Smooth muscle cell (in vitro differentiated cells): ENCODE measurements around the gene DTNB. TPM values are rescaled to one million over a fixed set of nuclear protein-coding genes. Genes with fewer than 3 reads are reported as not detected.

Experiments used
- DNase-seq: peaks from one replicate; lab custom pipeline; 2025; ENCODE audit not compliant: unreplicated experiment; lab: John Stamatoyannopoulos, UW
- H2AFZ ChIP-seq: fragments of 200-600 bp; sonication (generic); 2 replicates; pipeline ENCODE4 v1.6.0; 2016; ENCODE audit warnings: antibody characterized with exemption, low read depth, mild to moderate bottlenecking
- H3F3A ChIP-seq: fragments of 200-600 bp; sonication (generic); 2 replicates; pipeline ENCODE4 v1.6.0; 2017; ENCODE audit warnings: antibody characterized with exemption, low read depth
- H3K27ac ChIP-seq: fragments of 200-600 bp; sonication (generic); 2 replicates; pipeline ENCODE4 v1.5.1; 2016; ENCODE audit warnings: low read depth, mild to moderate bottlenecking
- H3K27me3 ChIP-seq: fragments of 200-600 bp; sonication (generic); 2 replicates; pipeline ENCODE4 v1.6.1; 2016; ENCODE audit warnings: low read depth, mild to moderate bottlenecking
- H3K36me3 ChIP-seq: fragments of 200-600 bp; sonication (generic); 2 replicates; pipeline ENCODE4 v1.5.1; 2016; ENCODE audit warnings: low read depth
- H3K4me1 ChIP-seq: fragments of 200-600 bp; sonication (generic); 2 replicates; pipeline ENCODE4 v1.5.1; 2016; ENCODE audit warnings: low read depth
- H3K4me2 ChIP-seq: fragments of 200-600 bp; sonication (generic); 2 replicates; pipeline ENCODE4 v1.6.0; 2016; ENCODE audit warnings: mild to moderate bottlenecking
- H3K4me3 ChIP-seq: fragments of 200-600 bp; sonication (generic); 2 replicates; pipeline ENCODE4 v1.5.1; 2016; ENCODE audit warnings: mild to moderate bottlenecking
- H3K79me2 ChIP-seq: fragments of 200-600 bp; sonication (generic); 2 replicates; pipeline ENCODE4 v1.6.0; 2016; ENCODE audit warnings: low read depth, mild to moderate bottlenecking
- H3K9ac ChIP-seq: fragments of 200-600 bp; sonication (generic); 2 replicates; pipeline ENCODE4 v1.6.0; 2016; ENCODE audit warnings: low read depth
- H3K9me3 ChIP-seq: fragments of 200-600 bp; sonication (generic); replicated peaks from 2 replicates; pipeline ENCODE4 v1.5.1; 2016; ENCODE audit warnings: low read depth
- H4K20me1 ChIP-seq: fragments of 200-600 bp; sonication (generic); 2 replicates; pipeline ENCODE4 v1.6.0; 2016; ENCODE audit warnings: low read depth
- CTCF ChIP-seq: fragments of 200-600 bp; sonication (generic); IDR thresholded peaks from 2 replicates; pipeline ENCODE4 v1.5.1; 2017; ENCODE audit warnings: borderline replicate concordance, mild to moderate bottlenecking, antibody characterized with exemption; ENCODE audit not compliant: insufficient read depth, poor library complexity, severe bottlenecking
- WGBS: methylation state at CpG from one replicate; pipeline ENCODE4 v1.1.7; 2016; ENCODE audit warnings: low lambda C conversion rate; 5-methylcytosine and 5-hydroxymethylcytosine counted together
- polyA plus RNA-seq: library from polyadenylated mRNA; unstranded; fragments of >200 nt; fragmentation: Nextera tagmentation; extraction: Ambion mirVana; gene quantifications from 2 replicates; pipeline ENCODE4 v1.2.1, GENCODE V29; 2016
- total RNA-seq: library from RNA; depleted of rRNA; stranded (reverse); fragments of >200 nt; gene quantifications from 2 replicates; pipeline ENCODE4 v1.2.3, GENCODE V29; 2014

The DTNB gene
- total and polyA plus RNA-seq, 2 experiments from 2014 or later = 4.9 to 5.4 TPM

- no peaks in the 10 kb centered on the region for H3K27me3 ChIP-seq
- H3K9ac ChIP-seq = no peak overlapping the region
- H2AFZ ChIP-seq = no peak overlapping the region
- H3K9me3 ChIP-seq = no peaks in the 10 kb centered on the region
- WGBS = 84% methylated on average over 3 of the region's 3 CpGs
- H4K20me1 ChIP-seq = no peaks in the 10 kb centered on the region
- H3K79me2 ChIP-seq = no peaks in the 10 kb centered on the region
- H3K36me3 ChIP-seq = no peaks in the 10 kb centered on the region
- TF ChIP-seq CTCF = no peak
- no peak for DNase-seq
- no peak overlapping the region for H3K4me2 ChIP-seq
- H3K27ac ChIP-seq = no peak overlapping the region
- no peaks in the 10 kb centered on the region for H3K4me1 ChIP-seq
- H3K4me3 ChIP-seq = no peak overlapping the region
- no peaks in the 10 kb centered on the region for H3F3A ChIP-seq
These were observed 167.2 kb downstream of the DTNB start for GRCh38 chr2:25506226-25506625.

GRCh38 chr2:25505622-25506021 is 167.8 kb downstream of the DTNB start:
- no peak overlapping the region for H3K27ac ChIP-seq
- DNase-seq = no peak
- H3K4me2 ChIP-seq = no peak overlapping the region
- no peaks in the 10 kb centered on the region for H3K27me3 ChIP-seq
- no peaks in the 10 kb centered on the region for H3K36me3 ChIP-seq
- H3K79me2 ChIP-seq = no peaks in the 10 kb centered on the region
- H2AFZ ChIP-seq = no peak overlapping the region
- H4K20me1 ChIP-seq = no peaks in the 10 kb centered on the region
- H3K4me1 ChIP-seq = no peaks in the 10 kb centered on the region
- no peak overlapping the region for H3K9ac ChIP-seq
- no peaks in the 10 kb centered on the region for H3F3A ChIP-seq
- 73% methylated on average over 2 of the region's 2 CpGs for WGBS
- H3K4me3 ChIP-seq = no peak overlapping the region
- TF ChIP-seq CTCF = no peak
- H3K9me3 ChIP-seq = no peaks in the 10 kb centered on the region

- Histone ChIP-seq H2AFZ (no peak overlapping the region), H3K27ac (no peak overlapping the region), H3K4me2 (no peak overlapping the region), H3K79me2 (no peaks in the 10 kb centered on the region), H3K27me3 (no peaks in the 10 kb centered on the region), H3K4me3 (no peak overlapping the region), H3F3A (no peaks in the 10 kb centered on the region), H3K9me3 (no peaks in the 10 kb centered on the region), H3K4me1 (no peaks in the 10 kb centered on the region), H4K20me1 (no peaks in the 10 kb centered on the region), H3K36me3 (no peaks in the 10 kb centered on the region), H3K9ac (no peak overlapping the region)
- DNase-seq = no peak
- WGBS = 85% methylated on average over 3 of the region's 3 CpGs
- no peak for TF ChIP-seq CTCF
These were observed 168.2 kb downstream of the DTNB start for GRCh38 chr2:25505182-25505581.

- Histone ChIP-seq H3K27ac (no peak overlapping the region), H3F3A (no peaks in the 10 kb centered on the region), H3K36me3 (no peaks in the 10 kb centered on the region), H3K27me3 (no peaks in the 10 kb centered on the region), H3K4me3 (no peak overlapping the region), H4K20me1 (no peaks in the 10 kb centered on the region), H3K9ac (no peak overlapping the region), H2AFZ (no peak overlapping the region), H3K79me2 (no peaks in the 10 kb centered on the region), H3K4me1 (no peaks in the 10 kb centered on the region), H3K4me2 (no peak overlapping the region), H3K9me3 (no peaks in the 10 kb centered on the region)
- 95% methylated on average over 2 of the region's 2 CpGs for WGBS
- TF ChIP-seq CTCF = no peak
- no peak for DNase-seq
These were observed 169.1 kb downstream of the DTNB start for GRCh38 chr2:25504266-25504665.
